ENCODE data around the gene ADGRG1.
"Not testable (repeated sequence)": the region's sequence is repeated elsewhere in the genome, so short reads cannot be mapped to it uniquely, and the experiment has no call there.

The ADGRG1 gene

DNA sequence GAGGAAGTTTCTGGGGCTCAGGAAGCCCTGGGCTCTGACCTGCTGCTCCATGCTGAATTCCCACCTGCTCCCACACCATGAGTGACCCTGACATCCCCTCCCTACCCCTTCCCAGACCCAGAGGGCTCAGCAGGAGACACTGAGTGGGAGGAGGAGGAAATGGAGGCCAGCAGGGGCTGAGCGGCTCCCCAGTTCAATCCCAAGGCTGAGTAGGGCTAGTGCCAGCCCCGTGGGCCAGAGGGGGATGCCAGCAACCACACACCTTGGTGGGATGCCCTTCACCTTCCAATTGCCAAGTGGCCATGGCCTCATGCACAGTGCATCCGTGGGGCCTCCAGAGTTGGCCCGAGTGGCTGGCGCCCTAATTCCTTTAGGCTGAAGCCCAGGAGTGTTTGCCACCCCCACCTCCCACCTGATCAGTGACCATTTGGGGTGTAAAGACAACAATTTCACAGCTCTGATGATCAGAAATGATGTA lies 38.7 kb downstream of the ADGRG1 start:
- no peak for DNase-seq (ENCODE audit: low read depth in 1 of 2, low spot score in 1 of 2)
- in situ Hi-C loops (cut with HindIII; ENCODE audit: low pct_unique_long_range_greater_than_20kb, low sequenced_read_pairs) = no loop called here
- TF ChIP-seq JUND (IDR thresholded peaks at IDR 0.05; ENCODE audit: low read depth) = no peak

DNA sequence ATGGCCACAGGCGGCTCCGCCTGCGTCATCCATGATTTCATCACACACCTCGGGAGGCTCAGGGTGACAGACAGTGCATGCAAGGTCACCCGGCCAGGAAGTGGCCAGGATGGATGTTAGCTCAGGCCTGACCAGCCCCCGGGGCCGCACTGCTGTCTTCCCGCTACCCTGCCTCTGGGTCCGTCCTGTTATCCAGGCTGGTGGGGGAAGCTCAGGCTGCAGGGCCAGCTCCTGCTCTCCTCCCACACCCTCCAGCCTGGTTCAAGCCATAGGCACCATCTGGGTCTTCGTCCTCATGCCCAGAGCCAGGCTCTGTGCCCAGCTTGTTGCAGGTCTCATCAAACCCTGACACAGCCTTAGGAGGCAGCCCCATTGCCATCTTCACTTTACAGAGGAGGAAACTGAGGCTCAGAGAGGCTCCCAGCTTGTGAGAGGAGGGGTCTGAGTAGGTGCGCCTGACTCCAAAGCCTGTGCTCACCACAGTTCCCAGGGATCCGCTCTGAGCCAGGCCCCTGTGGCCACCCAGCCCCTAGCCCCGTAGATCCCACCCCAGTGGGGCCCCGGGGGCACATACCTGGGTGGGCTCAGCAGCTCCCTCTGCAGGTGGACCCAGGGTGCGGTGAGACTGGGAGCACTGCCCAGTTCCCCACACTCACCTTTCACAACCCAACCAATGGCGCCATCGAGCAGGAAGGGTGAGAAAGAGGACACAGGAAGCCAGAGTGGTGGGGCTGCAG lies 39.3 kb downstream of the ADGRG1 start:
- in situ Hi-C loops (cut with HindIII; ENCODE audit: low pct_unique_long_range_greater_than_20kb, low sequenced_read_pairs) = no loop called here
- TF ChIP-seq JUND (IDR thresholded peaks at IDR 0.05; ENCODE audit: low read depth) = no peak
- DNase-seq (ENCODE audit: low read depth in 1 of 2, low spot score in 1 of 2) = no peak

DNA sequence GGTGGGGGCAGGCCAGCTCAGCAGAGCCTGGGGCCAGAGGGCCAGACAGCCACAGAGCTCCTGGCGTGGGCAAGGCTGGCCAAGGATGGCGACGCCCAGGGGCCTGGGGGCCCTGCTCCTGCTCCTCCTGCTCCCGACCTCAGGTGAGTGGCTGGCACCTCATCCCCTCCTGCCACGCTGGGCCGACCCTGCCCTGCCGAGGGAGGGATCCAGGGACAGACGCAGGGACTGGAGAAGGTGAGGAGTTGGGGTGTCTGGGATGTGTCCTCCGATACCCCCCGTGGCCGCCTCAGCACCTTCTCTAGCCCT lies 39.8 kb downstream of the ADGRG1 start, which contains the start of gene ADGRG3:
Gene ADGRG3, plus strand, starts transcription at position 44 of the 309 bp plus-strand sequence. Its CDS starts 42 bp downstream, at position 86.
- in situ Hi-C loops (cut with HindIII; ENCODE audit: low pct_unique_long_range_greater_than_20kb, low sequenced_read_pairs) = no loop called here
- no peak for TF ChIP-seq JUND (IDR thresholded peaks at IDR 0.05; ENCODE audit: low read depth)
- DNase-seq (ENCODE audit: low read depth in 1 of 2, low spot score in 1 of 2) = no peak

DNA sequence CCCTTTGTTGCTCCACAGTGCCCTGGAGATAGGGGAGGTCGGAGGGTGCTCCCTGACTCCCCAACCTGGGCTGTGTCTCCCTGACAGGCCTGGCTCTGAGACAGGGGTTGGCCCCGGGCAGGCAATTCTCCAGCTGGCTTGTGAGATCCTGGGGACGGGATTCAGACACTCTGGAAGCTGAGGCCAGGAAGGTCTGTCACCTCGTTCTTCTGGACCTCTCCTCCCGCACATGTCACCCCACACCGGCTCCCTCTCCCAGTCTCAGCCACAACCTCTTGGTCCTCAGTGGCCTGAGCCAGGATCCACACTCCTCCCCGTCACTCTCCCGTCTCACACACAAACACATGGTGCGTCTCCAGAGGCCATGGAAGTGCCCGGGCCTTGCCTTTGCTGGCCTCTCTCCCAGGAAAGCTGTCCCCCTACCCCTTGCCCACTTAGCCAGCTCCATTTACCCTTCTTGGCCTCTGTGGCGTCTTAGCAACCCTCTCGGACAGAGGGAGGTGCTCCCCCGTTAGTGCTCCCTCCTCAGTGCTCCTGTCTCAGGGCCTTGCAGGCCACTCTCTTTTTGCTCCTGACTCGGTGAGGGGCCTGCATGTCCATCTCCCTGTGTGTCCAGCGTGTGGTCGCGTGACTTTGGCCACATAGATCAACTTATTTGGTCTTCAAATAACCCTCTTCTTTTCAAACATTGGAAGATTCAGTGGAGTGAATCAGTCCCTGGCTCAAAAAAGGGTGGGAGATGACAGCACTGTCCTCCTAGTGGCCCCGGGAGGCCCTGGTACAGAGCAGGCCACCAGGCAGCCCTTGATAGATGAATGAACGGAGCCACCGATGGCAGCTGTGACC lies 40.4 kb downstream of the ADGRG1 start:
- no peak for TF ChIP-seq JUND (IDR thresholded peaks at IDR 0.05; ENCODE audit: low read depth)
- in situ Hi-C loops (cut with HindIII; ENCODE audit: low pct_unique_long_range_greater_than_20kb, low sequenced_read_pairs) = no loop called here

DNA sequence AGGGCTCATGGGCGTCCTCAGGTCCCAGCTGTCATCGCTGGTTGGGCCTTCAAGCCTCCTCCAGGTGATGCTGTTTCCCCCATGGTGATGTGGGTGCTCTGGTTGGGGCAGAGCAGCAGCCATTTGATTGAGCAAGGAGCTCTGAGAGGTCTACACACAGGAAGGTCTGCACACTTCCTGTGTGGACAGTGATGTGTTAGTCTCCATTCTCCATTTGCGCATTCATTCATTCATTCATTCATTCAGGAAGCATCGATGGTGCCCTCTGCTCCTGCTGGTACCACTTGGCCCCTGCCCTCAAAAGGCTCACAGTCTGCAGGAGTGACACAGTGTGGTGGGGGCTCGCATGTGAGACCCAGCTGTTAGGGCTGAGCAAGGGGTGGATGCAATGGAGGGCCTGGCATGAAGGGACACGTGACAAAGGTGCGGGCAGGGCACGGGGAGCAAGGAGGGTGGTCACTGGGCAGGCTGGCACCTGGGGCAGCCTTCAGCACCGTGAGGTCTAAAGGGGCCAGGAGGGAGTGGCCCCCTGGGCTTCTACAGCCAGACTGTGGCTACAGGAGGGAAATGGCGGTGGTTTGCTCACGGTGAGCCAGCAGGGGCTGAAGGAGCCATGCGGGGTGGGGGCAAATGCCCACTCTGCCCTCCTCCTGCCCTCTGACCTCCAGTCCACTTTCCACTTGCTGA lies 41.2 kb downstream of the ADGRG1 start:
- DNase-seq (ENCODE audit: low read depth in 1 of 2, low spot score in 1 of 2) = no peak
- in situ Hi-C loops (cut with HindIII; ENCODE audit: low pct_unique_long_range_greater_than_20kb, low sequenced_read_pairs) = no loop called here
- no peak for TF ChIP-seq JUND (IDR thresholded peaks at IDR 0.05; ENCODE audit: low read depth)

More for the DNA sequence above, 40.4 kb downstream of the ADGRG1 start:
- DNase-seq (ENCODE audit: low read depth in 1 of 2, low spot score in 1 of 2) = no peak

DNA sequence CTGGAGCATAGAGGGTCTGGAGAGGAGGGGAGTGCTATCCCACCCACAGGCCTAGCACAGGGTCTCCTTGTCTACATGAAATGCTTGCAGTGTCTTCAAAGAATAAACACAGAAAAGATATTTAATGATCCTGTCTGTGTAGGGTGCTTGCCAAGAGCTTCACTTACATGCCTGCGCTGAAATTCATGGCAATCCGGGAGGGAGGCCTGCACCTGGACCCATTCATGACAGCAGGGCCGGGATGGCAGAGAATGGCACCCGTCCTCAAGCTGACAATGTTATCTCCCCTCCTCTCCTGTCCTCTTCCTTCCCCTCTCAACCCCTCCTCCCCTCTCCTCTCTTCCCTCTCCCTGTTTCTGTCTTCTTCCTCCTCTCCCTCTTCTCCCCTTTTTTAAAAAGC lies 41.8 kb downstream of the ADGRG1 start:
- no peak for TF ChIP-seq JUND (IDR thresholded peaks at IDR 0.05; ENCODE audit: low read depth)
- in situ Hi-C loops (cut with HindIII; ENCODE audit: low pct_unique_long_range_greater_than_20kb, low sequenced_read_pairs) = no loop called here
- DNase-seq (ENCODE audit: low read depth in 1 of 2, low spot score in 1 of 2) = no peak

DNA sequence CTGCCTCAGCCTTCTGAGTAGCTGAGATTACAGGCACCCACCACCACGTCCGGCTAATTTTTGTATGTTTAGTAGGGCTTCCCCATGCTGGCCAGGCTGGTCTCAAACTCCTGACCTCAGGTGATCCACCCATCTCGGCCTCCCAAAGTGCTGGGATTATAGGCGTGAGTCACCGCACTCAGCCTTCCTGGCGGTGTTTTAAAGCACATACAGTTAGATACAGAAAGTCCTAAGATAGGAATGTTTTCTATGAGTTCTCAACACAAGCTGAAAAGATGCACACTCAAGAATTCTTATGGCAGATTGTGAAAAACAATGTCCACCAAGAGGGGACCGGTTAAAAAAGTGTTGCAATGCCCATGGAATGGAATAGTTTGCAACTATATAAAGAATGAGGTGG lies 43.0 kb downstream of the ADGRG1 start:
- in situ Hi-C loops (cut with HindIII; ENCODE audit: low pct_unique_long_range_greater_than_20kb, low sequenced_read_pairs); DNase-seq (ENCODE audit: low read depth in 1 of 2, low spot score in 1 of 2): not testable (repeated sequence)

DNA sequence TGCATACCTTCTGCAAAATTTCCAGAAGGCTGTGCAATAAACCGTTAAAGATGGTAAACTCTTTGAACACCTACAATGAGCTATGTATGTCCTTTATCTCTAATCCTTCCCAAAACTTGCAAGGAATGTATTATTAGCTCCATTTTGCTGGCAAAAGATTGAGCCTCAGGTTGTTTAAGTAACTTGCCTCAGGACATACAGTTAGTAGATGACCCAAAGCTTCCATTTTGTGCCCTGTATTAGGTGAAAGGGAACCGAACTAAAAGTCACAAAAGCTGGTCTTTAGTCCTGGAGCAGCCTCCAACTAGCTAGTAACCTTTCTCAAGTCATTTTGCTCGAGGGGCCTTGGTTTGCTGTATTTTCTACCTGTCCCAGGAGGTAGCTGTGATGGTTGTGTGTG lies 44.0 kb downstream of the ADGRG1 start:
- no peak for DNase-seq (ENCODE audit: low read depth in 1 of 2, low spot score in 1 of 2)
- in situ Hi-C loops (cut with HindIII; ENCODE audit: low pct_unique_long_range_greater_than_20kb, low sequenced_read_pairs) = no loop called here
- TF ChIP-seq JUND (IDR thresholded peaks at IDR 0.05; ENCODE audit: low read depth) = no peak

DNA sequence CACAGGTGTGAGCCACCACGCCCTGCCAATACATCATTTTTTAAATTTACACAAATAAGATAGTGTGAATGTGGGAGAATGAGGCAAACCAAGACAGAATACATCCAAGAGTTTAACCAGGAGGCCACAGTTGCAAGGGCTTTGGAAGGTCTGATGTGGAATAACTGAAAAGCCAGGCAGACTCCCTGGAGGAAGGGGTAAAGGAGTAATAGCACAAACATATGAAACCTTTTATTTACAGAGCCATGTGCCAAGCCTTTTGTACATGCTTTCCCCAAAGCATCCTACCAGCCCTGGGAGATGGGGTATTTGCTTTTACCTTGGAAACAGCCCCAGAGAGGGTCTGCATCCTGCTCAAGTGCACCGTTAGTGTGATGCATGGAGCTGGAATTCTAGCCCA lies 44.4 kb downstream of the ADGRG1 start:
- TF ChIP-seq JUND (IDR thresholded peaks at IDR 0.05; ENCODE audit: low read depth) = no peak
- in situ Hi-C loops (cut with HindIII; ENCODE audit: low pct_unique_long_range_greater_than_20kb, low sequenced_read_pairs) = no loop called here
- DNase-seq (ENCODE audit: low read depth in 1 of 2, low spot score in 1 of 2) = no peak

DNA sequence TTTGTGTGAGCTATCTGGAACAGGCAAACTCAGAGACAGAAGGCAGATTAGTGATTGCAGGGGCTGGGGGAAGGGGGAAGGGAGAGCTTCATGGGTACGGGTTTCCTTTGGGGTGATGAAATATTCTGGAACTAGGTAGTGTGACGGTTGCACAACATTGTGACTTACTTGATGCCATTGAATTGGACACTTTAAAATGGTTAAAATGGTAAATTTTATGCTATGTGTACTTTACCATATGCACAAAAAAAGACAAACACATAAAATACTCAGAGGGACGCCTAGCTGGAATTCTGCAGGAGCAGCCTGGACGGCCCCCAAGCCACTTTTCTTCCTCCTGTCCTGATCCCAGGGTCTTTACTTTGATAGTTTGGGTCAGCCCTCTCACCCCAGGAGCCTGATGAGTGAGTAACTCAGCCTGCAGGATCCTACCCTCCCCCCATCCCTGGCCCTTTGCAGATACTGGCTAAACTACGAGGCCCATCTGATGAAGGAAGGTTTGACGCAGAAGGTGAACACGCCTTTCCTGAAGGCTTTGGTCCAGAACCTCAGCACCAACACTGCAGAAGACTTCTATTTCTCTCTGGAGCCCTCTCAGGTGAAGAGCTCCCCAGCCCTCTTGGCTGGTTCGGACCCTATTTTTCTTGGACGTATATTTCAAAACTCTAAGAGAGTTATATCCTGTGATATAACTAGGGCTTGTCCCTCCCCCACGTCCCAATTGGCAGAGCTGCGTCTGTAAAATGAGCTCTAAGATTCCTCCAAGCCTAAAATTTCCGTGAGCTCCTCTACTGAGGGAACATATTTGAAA lies 47.5 kb downstream of the ADGRG1 start:
- in situ Hi-C loops (cut with HindIII; ENCODE audit: low pct_unique_long_range_greater_than_20kb, low sequenced_read_pairs) = no loop called here
- no peak for TF ChIP-seq JUND (IDR thresholded peaks at IDR 0.05; ENCODE audit: low read depth)
- no peak for DNase-seq (ENCODE audit: low read depth in 1 of 2, low spot score in 1 of 2)

DNA sequence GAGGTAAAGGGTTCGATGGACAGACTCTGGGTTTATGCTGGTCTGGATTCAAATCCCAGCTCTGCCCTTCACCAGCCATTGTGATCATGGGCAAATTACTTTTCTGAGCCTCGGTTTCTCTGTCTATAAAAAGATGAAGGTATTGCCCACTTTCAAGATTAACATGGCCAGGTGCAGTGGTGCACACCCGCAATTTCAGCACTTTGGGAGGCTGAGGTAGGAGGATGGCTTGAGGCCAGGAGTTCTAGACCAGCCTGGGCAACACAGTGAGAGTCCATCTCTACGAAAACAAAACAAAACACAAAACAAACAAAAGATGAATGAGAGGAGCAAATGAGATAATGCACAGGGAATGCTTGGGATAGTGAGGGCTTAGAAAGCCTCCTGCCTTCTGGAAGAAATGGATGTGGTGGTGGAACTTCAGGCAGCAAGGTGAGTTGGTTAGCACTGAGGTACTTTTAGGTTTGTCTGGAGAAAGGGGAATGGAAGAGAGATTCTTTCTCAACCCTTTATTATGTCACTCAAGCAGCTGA lies 48.2 kb downstream of the ADGRG1 start:
- peak in 1 of 2 experiments; percentile 22 for DNase-seq (ENCODE audit: low read depth in 1 of 2, low spot score in 1 of 2)
- TF ChIP-seq JUND (IDR thresholded peaks at IDR 0.05; ENCODE audit: low read depth) = no peak
- in situ Hi-C loops (cut with HindIII; ENCODE audit: low pct_unique_long_range_greater_than_20kb, low sequenced_read_pairs) = no loop called here

Measured in T47D (cell line).